22Rv1 (cell line): ENCODE results near the gene KNDC1.

Source experiments
- H3K27ac ChIP-seq: fragments of 450-650 bp; 2 replicates; pipeline ENCODE4 v1.5.1; 2017
- CTCF ChIP-seq: fragments of 450-650 bp; IDR thresholded peaks from 2 replicates; pipeline ENCODE4 v1.5.1; 2017; ENCODE audit warnings: mild to moderate bottlenecking
- ZFX ChIP-seq: fragments of 450-650 bp; IDR thresholded peaks from 2 replicates; pipeline ENCODE4 v1.6.1; 2017; ENCODE audit warnings: antibody characterized with exemption, borderline replicate concordance

KNDC1 gene

DNA sequence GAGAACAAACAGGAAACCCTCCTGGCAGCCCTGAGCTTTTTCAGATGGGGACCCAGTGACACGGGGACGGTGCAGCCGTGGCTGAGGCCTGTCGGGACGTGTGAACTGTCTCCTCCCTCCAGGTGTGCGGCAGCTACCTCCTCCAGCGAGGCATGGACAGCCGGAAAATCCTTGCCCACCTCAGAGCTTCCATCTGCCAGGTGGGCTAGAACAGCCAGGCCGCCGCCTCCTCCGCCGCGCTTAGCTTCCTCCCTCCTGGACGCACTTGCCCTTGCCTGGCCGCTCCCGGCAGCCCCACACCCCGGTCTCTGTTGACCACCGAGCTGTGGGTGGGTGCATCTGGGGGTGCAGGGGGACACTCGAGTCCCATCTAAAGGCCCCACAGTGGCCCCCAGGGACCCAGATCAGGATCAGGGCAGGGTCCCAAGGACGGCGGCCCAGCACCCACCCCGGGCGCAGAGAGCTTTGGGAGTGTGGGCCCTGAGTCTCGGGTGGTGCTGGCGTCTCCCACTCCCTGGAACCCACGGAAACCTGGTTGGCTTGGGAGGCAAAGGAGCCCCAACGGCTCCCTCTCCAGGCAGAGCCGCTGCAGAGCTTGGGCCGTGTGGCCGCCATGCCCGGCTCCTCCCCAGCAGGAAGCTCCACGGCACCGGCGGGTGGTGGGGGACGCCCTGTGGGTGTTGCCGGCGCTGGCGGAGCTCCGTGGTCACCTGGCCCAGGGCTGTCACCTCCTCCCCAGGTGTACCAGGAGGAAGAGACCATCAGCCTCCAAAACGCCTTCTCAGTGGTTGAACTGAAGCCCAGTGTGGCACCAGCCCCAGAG, 37.1 kb downstream of the KNDC1 start:
- TF ChIP-seq ZFX (no peak), CTCF (no peak)
- no peak overlapping the region for H3K27ac ChIP-seq

GRCh38 chr10:133197786-133198185, 37.8 kb downstream of the KNDC1 start:
- no peak overlapping the region for H3K27ac ChIP-seq
- no peak for TF ChIP-seq CTCF
- TF ChIP-seq ZFX = no peak

GRCh38 chr10:133198206-133198605, 38.2 kb downstream of the KNDC1 start:
- H3K27ac ChIP-seq = no peak overlapping the region
- TF ChIP-seq ZFX = no peak
- no peak for TF ChIP-seq CTCF

GRCh38 chr10:133198621-133199487, 38.8 kb downstream of the KNDC1 start:
- H3K27ac ChIP-seq = no peak overlapping the region
- no peak for TF ChIP-seq ZFX
- no peak for TF ChIP-seq CTCF

GRCh38 chr10:133199488-133199885, 39.5 kb downstream of the KNDC1 start:
- H3K27ac ChIP-seq = no peak overlapping the region
- TF ChIP-seq CTCF = no peak
- no peak for TF ChIP-seq ZFX

DNA sequence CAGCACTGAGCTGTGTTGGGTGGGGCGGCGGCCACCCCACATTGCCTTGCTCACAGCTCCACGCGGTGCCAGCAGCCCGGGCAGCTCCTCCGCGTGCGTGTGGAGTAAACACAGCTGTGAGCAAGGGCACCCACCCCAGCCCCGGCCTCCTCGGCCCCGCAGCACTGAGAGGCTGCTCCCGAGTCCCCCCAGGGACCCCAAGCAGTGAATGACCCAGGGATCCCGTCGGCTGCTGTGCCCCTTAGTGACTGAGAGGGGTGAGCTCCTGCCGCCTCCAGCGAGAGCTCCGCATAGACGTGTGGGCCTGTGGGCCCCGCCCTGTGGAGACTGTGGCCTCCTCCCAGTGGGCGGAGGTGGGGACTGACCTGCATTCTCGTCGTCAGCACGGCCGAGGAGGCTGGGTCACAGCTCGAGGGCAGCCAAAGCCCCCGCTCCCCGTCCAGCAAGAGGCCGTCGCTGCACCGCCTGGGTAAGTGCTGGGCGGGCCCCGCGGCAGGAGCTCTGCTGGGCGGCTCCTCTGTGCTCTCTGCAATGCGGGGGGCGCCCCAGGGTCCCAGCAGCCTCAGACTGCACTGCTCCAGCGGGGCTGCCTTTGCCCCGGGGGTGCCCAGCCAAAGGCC, 40.1 kb downstream of the KNDC1 start:
- no peak for TF ChIP-seq ZFX
- no peak for TF ChIP-seq CTCF
- H3K27ac ChIP-seq = no peak overlapping the region
